Neural cell (in vitro differentiated cells): ENCODE measurements around the gene TP53TG5. TPM values are rescaled to one million over a fixed set of nuclear protein-coding genes. Genes with fewer than 3 reads are reported as not detected.
A peak's percentile ranks its signal among the peaks of the same experiment; 100 is the strongest.

ENCODE experiments used
- H2AFZ ChIP-seq: fragments of 200-600, 300-800 bp; sonication (generic), shearing (Covaris generic); 2 replicates; pipeline ENCODE4 v1.6.0; 2014; ENCODE audit warnings: low read depth, mild to moderate bottlenecking, antibody characterized with exemption, low read length, moderate library complexity
- H3F3A ChIP-seq: fragments of 200-600 bp; shearing (Covaris generic); 2 replicates; pipeline ENCODE4 v1.6.1; 2016; ENCODE audit warnings: mild to moderate bottlenecking, moderate library complexity, mixed read lengths, antibody characterized with exemption, low read length; ENCODE audit not compliant: insufficient read depth, poor library complexity, severe bottlenecking
- H3K27ac ChIP-seq: fragments of 200-600, 300-800 bp; sonication (generic), shearing (Covaris generic); 2 replicates; pipeline ENCODE4 v1.5.1; 2014; ENCODE audit warnings: mild to moderate bottlenecking, low read length, moderate library complexity
- H3K27me3 ChIP-seq: fragments of 300-800, 200-600 bp; sonication (generic), shearing (Covaris generic); 2 replicates; pipeline ENCODE4 v1.6.0; 2014; ENCODE audit warnings: mild to moderate bottlenecking, low read depth, low read length, moderate library complexity; ENCODE audit not compliant: insufficient read depth
- H3K36me3 ChIP-seq: fragments of 300-800, 200-600 bp; sonication (generic), shearing (Covaris generic); 2 replicates; pipeline ENCODE4 v1.5.1; 2014; ENCODE audit warnings: mild to moderate bottlenecking, antibody characterized with exemption, low read length, moderate library complexity; ENCODE audit not compliant: insufficient read depth
- H3K4me2 ChIP-seq: fragments of 300-800, 200-600 bp; sonication (generic), shearing (Covaris generic); 2 replicates; pipeline ENCODE4 v1.6.0; 2014; ENCODE audit warnings: mild to moderate bottlenecking, low read length
- H3K4me3 ChIP-seq: fragments of 300-800, 200-600 bp; sonication (generic), shearing (Covaris generic); 2 replicates; pipeline ENCODE4 v1.5.1; 2014; ENCODE audit warnings: mild to moderate bottlenecking, low read length, moderate library complexity
- H3K79me2 ChIP-seq: fragments of 200-600 bp; shearing (Covaris generic); replicated peaks from 2 replicates; pipeline ENCODE4 v1.6.0; 2014; ENCODE audit warnings: mild to moderate bottlenecking, low read length, moderate library complexity; ENCODE audit not compliant: insufficient read depth
- H3K9ac ChIP-seq: fragments of 300-800, 200-600 bp; sonication (generic), shearing (Covaris generic); 2 replicates; pipeline ENCODE4 v1.6.1; 2016; ENCODE audit warnings: mild to moderate bottlenecking, low read length, mixed read lengths
- H3K9me2 ChIP-seq: fragments of 200-600 bp; shearing (Covaris generic); 2 replicates; pipeline ENCODE4 v1.6.1; 2016; ENCODE audit warnings: mild to moderate bottlenecking, low read length, mixed read lengths; ENCODE audit not compliant: insufficient read depth
- H3K9me3 ChIP-seq: fragments of 200-600, 300-800 bp; sonication (generic), shearing (Covaris generic); 2 replicates; pipeline ENCODE4 v1.6.1; 2016; ENCODE audit warnings: mild to moderate bottlenecking, mixed run types, low read length, moderate library complexity, mixed read lengths
- H4K20me1 ChIP-seq: fragments of 200-600 bp; shearing (Covaris generic); 2 replicates; pipeline ENCODE4 v1.6.1; 2016; ENCODE audit warnings: mild to moderate bottlenecking, mixed run types; ENCODE audit not compliant: insufficient read depth
- EP300 ChIP-seq: fragments of 450-650 bp; conservative IDR thresholded peaks from 2 replicates; pipeline ENCODE4 v1.6.1; 2014; ENCODE audit warnings: antibody characterized with exemption, mild to moderate bottlenecking, moderate library complexity; ENCODE audit not compliant: poor library complexity, severe bottlenecking
- EZH2 ChIP-seq: fragments of 200-600, 300-800 bp; shearing (Covaris generic), sonication (generic); IDR thresholded peaks from 2 replicates; pipeline ENCODE4 v1.6.1; 2014; ENCODE audit warnings: antibody characterized with exemption, low read length, borderline replicate concordance, mild to moderate bottlenecking; ENCODE audit not compliant: insufficient read depth, poor library complexity, severe bottlenecking
- MXI1 ChIP-seq: fragments of 450-650 bp; conservative IDR thresholded peaks from 2 replicates; pipeline ENCODE4 v1.6.1; 2014; ENCODE audit warnings: antibody characterized with exemption, mild to moderate bottlenecking; ENCODE audit not compliant: poor library complexity, severe bottlenecking
- POLR2AphosphoS5 ChIP-seq: IDR thresholded peaks from 2 replicates; pipeline ENCODE4 v1.6.1; 2012
- RAD21 ChIP-seq: fragments of 450-650 bp; conservative IDR thresholded peaks from 2 replicates; pipeline ENCODE4 v1.6.1; 2014; ENCODE audit warnings: antibody characterized with exemption, mild to moderate bottlenecking, moderate library complexity
- SMC3 ChIP-seq: fragments of 450-650 bp; conservative IDR thresholded peaks from 2 replicates; pipeline ENCODE4 v1.6.1; 2014; ENCODE audit warnings: antibody characterized with exemption, mild to moderate bottlenecking, moderate library complexity; ENCODE audit not compliant: poor library complexity
- TAF1 ChIP-seq: IDR thresholded peaks from 2 replicates; pipeline ENCODE4 v1.6.1; 2012; ENCODE audit warnings: low read depth
- polyA plus RNA-seq: library from polyadenylated mRNA; depleted of rRNA; stranded (reverse); fragments of >200 nt; gene quantifications from 2 replicates; pipeline ENCODE4 v1.2.3, GENCODE V29; 2014
- TF ChIP-seq, protein P1 (sequence below): fragments of 450-650 bp; IDR thresholded peaks from 2 replicates; pipeline ENCODE4 v1.5.1; 2014; ENCODE audit warnings: antibody characterized with exemption, mild to moderate bottlenecking, moderate library complexity; ENCODE audit not compliant: poor library complexity, severe bottlenecking
- TF ChIP-seq, protein P2 (sequence below): IDR thresholded peaks from 2 replicates; pipeline ENCODE4 v1.6.1; 2012; ENCODE audit warnings: borderline replicate concordance

TP53TG5 gene
- polyA plus RNA-seq, 1 donor from 2014 or later, result not detected

DNA sequence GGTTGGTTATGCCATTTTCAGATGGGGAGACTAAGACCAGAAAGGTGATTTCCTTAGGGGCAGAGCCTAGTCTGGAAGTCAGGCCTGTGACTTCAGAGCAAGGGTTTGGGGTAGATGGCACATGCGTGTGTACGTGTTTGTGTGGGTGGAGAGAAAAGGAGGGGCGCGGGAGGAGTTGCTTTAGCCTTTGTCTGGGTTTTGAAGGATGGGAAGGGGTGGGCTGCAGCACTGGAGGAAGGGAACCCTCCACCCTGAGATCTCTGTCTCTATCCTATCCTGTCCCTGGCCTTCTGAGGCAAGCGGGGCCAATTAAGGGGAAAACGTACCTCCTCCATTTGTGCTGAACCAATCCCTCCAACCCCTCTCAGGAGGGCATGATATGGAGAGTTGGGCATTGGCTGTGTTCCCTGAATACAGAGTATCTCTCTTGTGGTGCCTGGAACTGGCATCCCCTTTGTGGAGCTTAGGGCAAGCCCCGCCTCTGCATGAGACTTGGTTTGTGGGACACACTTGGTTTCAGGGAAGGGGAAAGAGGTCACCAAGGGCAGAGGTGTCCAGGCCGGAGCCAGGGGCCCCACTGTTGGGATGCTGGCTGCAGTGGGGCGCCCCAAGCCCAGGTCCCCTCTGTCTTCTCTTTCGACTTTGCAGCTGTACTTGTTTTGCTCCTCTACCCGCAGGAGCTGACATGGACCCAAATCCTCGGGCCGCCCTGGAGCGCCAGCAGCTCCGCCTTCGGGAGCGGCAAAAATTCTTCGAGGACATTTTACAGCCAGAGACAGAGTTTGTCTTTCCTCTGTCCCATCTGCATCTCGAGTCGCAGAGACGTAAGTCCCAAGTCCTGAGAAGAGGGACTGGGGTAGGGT, 29.9 kb upstream of the TP53TG5 start, which contains the start of gene DBNDD2:
TSS of gene DBNDD2 (plus strand) at position 507 of the 863 bp plus-strand sequence. CDS start at position 686, 179 bp downstream.
- Histone ChIP-seq H3F3A (no peaks in the 10 kb centered on the region), H3K36me3 (no peaks in the 10 kb centered on the region), H3K9me3 (no peaks in the 10 kb centered on the region), H3K27me3 (peaks cover 19% of the 10 kb centered on the region), H4K20me1 (no peaks in the 10 kb centered on the region), H3K4me2 (peak within 1 kb of the TSS; percentile 51), H3K9ac (peak within 1 kb of the TSS; percentile 70), H3K79me2 (no peaks in the 10 kb centered on the region), H2AFZ (peak within 1 kb of the TSS; percentile 45), H3K27ac (no peak within 1 kb of the TSS), H3K9me2 (no peaks in the 10 kb centered on the region), H3K4me3 (peak within 1 kb of the TSS; percentile 86)
- no peak for TF ChIP-seq SMC3
- TF ChIP-seq POLR2AphosphoS5, result no peak
- TF ChIP-seq EZH2, result no peak
- no peak for TF ChIP-seq RAD21
- TF ChIP-seq TAF1, result no peak
- TF ChIP-seq, protein P1, sequence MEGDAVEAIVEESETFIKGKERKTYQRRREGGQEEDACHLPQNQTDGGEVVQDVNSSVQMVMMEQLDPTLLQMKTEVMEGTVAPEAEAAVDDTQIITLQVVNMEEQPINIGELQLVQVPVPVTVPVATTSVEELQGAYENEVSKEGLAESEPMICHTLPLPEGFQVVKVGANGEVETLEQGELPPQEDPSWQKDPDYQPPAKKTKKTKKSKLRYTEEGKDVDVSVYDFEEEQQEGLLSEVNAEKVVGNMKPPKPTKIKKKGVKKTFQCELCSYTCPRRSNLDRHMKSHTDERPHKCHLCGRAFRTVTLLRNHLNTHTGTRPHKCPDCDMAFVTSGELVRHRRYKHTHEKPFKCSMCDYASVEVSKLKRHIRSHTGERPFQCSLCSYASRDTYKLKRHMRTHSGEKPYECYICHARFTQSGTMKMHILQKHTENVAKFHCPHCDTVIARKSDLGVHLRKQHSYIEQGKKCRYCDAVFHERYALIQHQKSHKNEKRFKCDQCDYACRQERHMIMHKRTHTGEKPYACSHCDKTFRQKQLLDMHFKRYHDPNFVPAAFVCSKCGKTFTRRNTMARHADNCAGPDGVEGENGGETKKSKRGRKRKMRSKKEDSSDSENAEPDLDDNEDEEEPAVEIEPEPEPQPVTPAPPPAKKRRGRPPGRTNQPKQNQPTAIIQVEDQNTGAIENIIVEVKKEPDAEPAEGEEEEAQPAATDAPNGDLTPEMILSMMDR, result no peak
- TF ChIP-seq, protein P2, sequence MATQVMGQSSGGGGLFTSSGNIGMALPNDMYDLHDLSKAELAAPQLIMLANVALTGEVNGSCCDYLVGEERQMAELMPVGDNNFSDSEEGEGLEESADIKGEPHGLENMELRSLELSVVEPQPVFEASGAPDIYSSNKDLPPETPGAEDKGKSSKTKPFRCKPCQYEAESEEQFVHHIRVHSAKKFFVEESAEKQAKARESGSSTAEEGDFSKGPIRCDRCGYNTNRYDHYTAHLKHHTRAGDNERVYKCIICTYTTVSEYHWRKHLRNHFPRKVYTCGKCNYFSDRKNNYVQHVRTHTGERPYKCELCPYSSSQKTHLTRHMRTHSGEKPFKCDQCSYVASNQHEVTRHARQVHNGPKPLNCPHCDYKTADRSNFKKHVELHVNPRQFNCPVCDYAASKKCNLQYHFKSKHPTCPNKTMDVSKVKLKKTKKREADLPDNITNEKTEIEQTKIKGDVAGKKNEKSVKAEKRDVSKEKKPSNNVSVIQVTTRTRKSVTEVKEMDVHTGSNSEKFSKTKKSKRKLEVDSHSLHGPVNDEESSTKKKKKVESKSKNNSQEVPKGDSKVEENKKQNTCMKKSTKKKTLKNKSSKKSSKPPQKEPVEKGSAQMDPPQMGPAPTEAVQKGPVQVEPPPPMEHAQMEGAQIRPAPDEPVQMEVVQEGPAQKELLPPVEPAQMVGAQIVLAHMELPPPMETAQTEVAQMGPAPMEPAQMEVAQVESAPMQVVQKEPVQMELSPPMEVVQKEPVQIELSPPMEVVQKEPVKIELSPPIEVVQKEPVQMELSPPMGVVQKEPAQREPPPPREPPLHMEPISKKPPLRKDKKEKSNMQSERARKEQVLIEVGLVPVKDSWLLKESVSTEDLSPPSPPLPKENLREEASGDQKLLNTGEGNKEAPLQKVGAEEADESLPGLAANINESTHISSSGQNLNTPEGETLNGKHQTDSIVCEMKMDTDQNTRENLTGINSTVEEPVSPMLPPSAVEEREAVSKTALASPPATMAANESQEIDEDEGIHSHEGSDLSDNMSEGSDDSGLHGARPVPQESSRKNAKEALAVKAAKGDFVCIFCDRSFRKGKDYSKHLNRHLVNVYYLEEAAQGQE, result no peak
- TF ChIP-seq MXI1, result no peak
- TF ChIP-seq EP300, result no peak

GRCh38 chr20:45407067-45407745, 29.1 kb upstream of the TP53TG5 start:
- H3K9me2 ChIP-seq, result no peaks in the 10 kb centered on the region
- H3K27ac ChIP-seq, result no peak overlapping the region
- H2AFZ ChIP-seq, result peak overlapping the region; percentile 45
- peak; percentile 50 for TF ChIP-seq POLR2AphosphoS5
- no peak for TF ChIP-seq MXI1
- no peak for TF ChIP-seq EZH2
- H3K4me3 ChIP-seq, result peak overlapping the region; percentile 86
- H3K9me3 ChIP-seq, result no peaks in the 10 kb centered on the region
- H3K4me2 ChIP-seq, result peak overlapping the region; percentile 51
- no peaks in the 10 kb centered on the region for H3F3A ChIP-seq
- H3K79me2 ChIP-seq, result no peaks in the 10 kb centered on the region
- H3K36me3 ChIP-seq, result no peaks in the 10 kb centered on the region
- H4K20me1 ChIP-seq, result no peaks in the 10 kb centered on the region
- peaks cover 19% of the 10 kb centered on the region for H3K27me3 ChIP-seq
- peak overlapping the region; percentile 70 for H3K9ac ChIP-seq
